IMR-90 (cell line): ENCODE measurements around the gene HIPK3. TPM values are rescaled to one million over a fixed set of nuclear protein-coding genes. Genes with fewer than 3 reads are reported as not detected.

ENCODE experiments used
- ATAC-seq: fragments of 200-7000 bp; cut with Tn5 transposase; 2 replicates; pipeline ENCODE4 v1.9.1; 2020; ENCODE audit warnings: low read depth, mild to moderate bottlenecking, moderate library complexity
- BruUV-seq: library from RNA; stranded (reverse); fragments of 400-500 nt; replicated peaks from 2 replicates; lab custom pipeline; 2021; lab: Mats Ljungman, UMichigan
- CTCF ChIA-PET: fragments of 300-600 bp; formaldehyde crosslinking; extraction: SDS; loops from one replicate; lab custom pipeline; 2021; ENCODE audit warnings: antibody characterized with exemption; lab: Yijun Ruan, JAX
- POLR2A ChIA-PET: fragments of 300-600 bp; sonication (Branson Sonifier 250); formaldehyde crosslinking; loops from one replicate; lab custom pipeline; 2022; ENCODE audit warnings: antibody characterized with exemption; ENCODE audit not compliant: unreplicated experiment; lab: Charles Lee
- DNase-seq: peaks from one replicate; pipeline ENCODE4 v3.0.0; 2013
- H2AFZ ChIP-seq: replicated peaks from 2 replicates; pipeline ENCODE3; 2013; ENCODE audit warnings: low read length, mild to moderate bottlenecking; ENCODE audit not compliant: poor library complexity
- H2AK5ac ChIP-seq: 2 replicates; pipeline ENCODE4 v1.6.1; 2013; ENCODE audit warnings: low read depth, low read length, inconsistent platforms
- H2AK9ac ChIP-seq: replicated peaks from 2 replicates; pipeline ENCODE3; 2013; ENCODE audit warnings: mild to moderate bottlenecking, low read depth, low read length, moderate library complexity; ENCODE audit not compliant: poor library complexity
- H2BK120ac ChIP-seq: 2 replicates; pipeline ENCODE4 v1.6.1; 2013; ENCODE audit warnings: low read depth, low read length, inconsistent platforms
- H2BK15ac ChIP-seq: 3 replicates; pipeline ENCODE4 v1.6.1; 2013; ENCODE audit warnings: low read depth, low read length, inconsistent platforms
- H2BK20ac ChIP-seq: 2 replicates; pipeline ENCODE4 v1.6.1; 2013; ENCODE audit warnings: low read depth, mild to moderate bottlenecking, inconsistent platforms, low read length, moderate library complexity
- H2BK5ac ChIP-seq: 2 replicates; pipeline ENCODE4 v1.6.1; 2013; ENCODE audit warnings: mild to moderate bottlenecking, low read depth, low read length, inconsistent platforms; ENCODE audit not compliant: poor library complexity, severe bottlenecking
- H3K14ac ChIP-seq: replicated peaks from 2 replicates; pipeline ENCODE4 v1.6.1; 2013; ENCODE audit warnings: low read depth, low read length, inconsistent platforms
- H3K18ac ChIP-seq: 2 replicates; pipeline ENCODE4 v1.6.1; 2013; ENCODE audit warnings: low read depth, low read length, control low read depth
- H3K23ac ChIP-seq: 2 replicates; pipeline ENCODE4 v1.6.1; 2013; ENCODE audit warnings: low read depth, low read length, inconsistent platforms
- H3K27ac ChIP-seq: 2 replicates; pipeline ENCODE4 v1.5.1; 2013; ENCODE audit warnings: mild to moderate bottlenecking, control low read depth, low read length; ENCODE audit not compliant: insufficient read depth
- H3K27me3 ChIP-seq: 2 replicates; pipeline ENCODE4 v1.6.1; 2013; ENCODE audit warnings: low read length; ENCODE audit not compliant: control insufficient read depth, insufficient read depth
- H3K36me3 ChIP-seq: 2 replicates; pipeline ENCODE4 v1.6.1; 2013; ENCODE audit warnings: low read length, mixed read lengths; ENCODE audit not compliant: control insufficient read depth, insufficient read depth
- H3K4ac ChIP-seq: 2 replicates; pipeline ENCODE4 v1.6.1; 2013; ENCODE audit warnings: low read depth, low read length, inconsistent platforms
- H3K4me1 ChIP-seq: 2 replicates; pipeline ENCODE4 v1.6.1; 2013; ENCODE audit warnings: low read length, mixed read lengths; ENCODE audit not compliant: control insufficient read depth, insufficient read depth
- H3K4me2 ChIP-seq: 2 replicates; pipeline ENCODE4 v1.6.1; 2013; ENCODE audit warnings: low read depth, mild to moderate bottlenecking, control low read depth, low read length, moderate library complexity
- H3K4me3 ChIP-seq: 2 replicates; pipeline ENCODE4 v1.5.1; 2013; ENCODE audit warnings: low read depth, mild to moderate bottlenecking, control low read depth, low read length, moderate library complexity; ENCODE audit not compliant: insufficient read depth
- H3K56ac ChIP-seq: 2 replicates; pipeline ENCODE4 v1.6.1; 2013; ENCODE audit warnings: low read length, inconsistent platforms; ENCODE audit not compliant: insufficient read depth; ENCODE audit errors: extremely low read depth
- H3K79me1 ChIP-seq, 2 experiments: 2 replicates each; pipeline ENCODE4 v1.6.1; 2013; ENCODE audit warnings: low read length in 2 of 2, inconsistent platforms in 1 of 2, low read depth in 1 of 2
- H3K9ac ChIP-seq: 2 replicates; pipeline ENCODE4 v1.6.1; 2013; ENCODE audit warnings: low read depth, low read length, control low read depth
- H3K9me1 ChIP-seq: 2 replicates; pipeline ENCODE4 v1.6.1; 2013; ENCODE audit warnings: low read length, inconsistent platforms; ENCODE audit not compliant: insufficient read depth
- H3K9me3 ChIP-seq: 2 replicates; pipeline ENCODE4 v1.6.1; 2013; ENCODE audit warnings: low read length; ENCODE audit not compliant: control insufficient read depth, insufficient read depth
- H4K20me1 ChIP-seq: 2 replicates; pipeline ENCODE4 v1.6.1; 2013; ENCODE audit warnings: low read length, inconsistent platforms; ENCODE audit not compliant: insufficient read depth
- H4K5ac ChIP-seq: 2 replicates; pipeline ENCODE4 v1.6.1; 2013; ENCODE audit warnings: mild to moderate bottlenecking, low read depth, low read length, control low read depth
- H4K8ac ChIP-seq, 2 experiments: 2 replicates each; pipeline ENCODE4 v1.6.1; 2013; ENCODE audit warnings: low read depth in 2 of 2, low read length in 2 of 2, control low read depth in 1 of 2, inconsistent platforms in 1 of 2
- H4K91ac ChIP-seq: 2 replicates; pipeline ENCODE4 v1.6.1; 2013; ENCODE audit warnings: low read depth, low read length, inconsistent platforms; ENCODE audit not compliant: insufficient read depth
- BHLHE40 ChIP-seq: fragments of 150-350 bp; IDR thresholded peaks from 2 replicates; pipeline ENCODE4 v1.6.1; 2016; ENCODE audit warnings: mild to moderate bottlenecking, low read depth, low read length
- CEBPB ChIP-seq: IDR thresholded peaks from 2 replicates; pipeline ENCODE4 v1.6.1; 2012; ENCODE audit warnings: low read depth, low read length, improper control_type of control experiment
- CHD1 ChIP-seq: IDR thresholded peaks from 2 replicates; pipeline ENCODE4 v1.6.1; 2012; ENCODE audit warnings: low read depth, low read length, improper control_type of control experiment
- FOS ChIP-seq: fragments of 150-350 bp; IDR thresholded peaks from 2 replicates; pipeline ENCODE4 v1.6.1; 2016; ENCODE audit warnings: low read depth, low read length
- MAFK ChIP-seq: IDR thresholded peaks from 2 replicates; pipeline ENCODE4 v1.6.1; 2012; ENCODE audit warnings: low read depth, low read length, improper control_type of control experiment
- MAZ ChIP-seq: IDR thresholded peaks from 2 replicates; pipeline ENCODE4 v1.6.1; 2012; ENCODE audit warnings: low read depth, mild to moderate bottlenecking, low read length, improper control_type of control experiment, moderate library complexity, borderline replicate concordance
- MXI1 ChIP-seq: IDR thresholded peaks from 2 replicates; pipeline ENCODE4 v1.6.1; 2012; ENCODE audit warnings: low read depth, mild to moderate bottlenecking, low read length, moderate library complexity, borderline replicate concordance
- NFE2L2 ChIP-seq: fragments of 150-350 bp; IDR thresholded peaks from 2 replicates; pipeline ENCODE4 v1.6.1; 2016; ENCODE audit warnings: low read depth, mild to moderate bottlenecking, low read length
- POLR2A ChIP-seq: IDR thresholded peaks from 2 replicates; pipeline ENCODE4 v1.6.1; 2012; ENCODE audit warnings: mild to moderate bottlenecking, low read depth, low read length
- RAD21 ChIP-seq: IDR thresholded peaks from 2 replicates; pipeline ENCODE4 v1.6.1; 2012; ENCODE audit warnings: low read length, improper control_type of control experiment
- RCOR1 ChIP-seq: IDR thresholded peaks from 2 replicates; pipeline ENCODE4 v1.6.1; 2012; ENCODE audit warnings: mild to moderate bottlenecking, low read length, improper control_type of control experiment; ENCODE audit not compliant: insufficient replicate concordance
- RFX5 ChIP-seq: IDR thresholded peaks from 2 replicates; pipeline ENCODE4 v1.8.0; 2012; ENCODE audit warnings: low read depth, mild to moderate bottlenecking, low read length, moderate library complexity
- SMC3 ChIP-seq: fragments of 150-350 bp; IDR thresholded peaks from 2 replicates; pipeline ENCODE4 v1.6.1; 2016; ENCODE audit warnings: low read depth, mild to moderate bottlenecking, antibody characterized with exemption, low read length, moderate library complexity
- WGBS, 2 experiments: methylation state at CpG; one replicate each; pipeline versions ENCODE4 v1.1.5 to v1.1.7; 2013; ENCODE audit warnings: missing lambda C conversion rate in 2 of 2; ENCODE audit not compliant: insufficient read length in 1 of 2; ENCODE audit errors: extremely low coverage in 2 of 2; 5-methylcytosine and 5-hydroxymethylcytosine counted together
- dilution Hi-C: fragments of 300-500 bp; cut with HindIII; formaldehyde crosslinking; loops from one replicate; pipeline ENCODE4 v1.14.3; 2018; ENCODE audit warnings: low sequenced_read_pairs; ENCODE audit not compliant: unreplicated experiment
- in situ Hi-C: fragments of 300-500 bp; cut with MboI; formaldehyde crosslinking; loops from 3 replicates; pipeline ENCODE4 v1.14.3; 2019; ENCODE audit warnings: low sequenced_read_pairs, inconsistent platforms, mixed read lengths
- intact Hi-C: fragments of 100-400 bp; cut with micrococcal nuclease; formaldehyde crosslinking; loops from 2 replicates; pipeline ENCODE4 v1.10.0; 2022
- polyA plus RNA-seq, 3 experiments: library from polyadenylated mRNA; depleted of rRNA; stranded (reverse); fragments of >200 nt; gene quantifications; 2 replicates each; pipeline ENCODE4 v1.2.3, GENCODE V29; 2012; ENCODE audit warnings: low replicate concordance in 1 of 3
- total RNA-seq: library from RNA; depleted of rRNA; stranded (reverse); fragments of >200 nt; gene quantifications from 2 replicates; pipeline ENCODE4 v1.2.3, GENCODE V29; 2012
- TF ChIP-seq, protein P1 (sequence below): fragments of 150-350 bp; IDR thresholded peaks from 2 replicates; pipeline ENCODE4 v1.6.1; 2016; ENCODE audit warnings: low read depth, mild to moderate bottlenecking, low read length, moderate library complexity, borderline replicate concordance
- TF ChIP-seq, protein P2 (sequence below): conservative IDR thresholded peaks from 2 replicates; pipeline ENCODE4 v1.5.1; 2012; ENCODE audit warnings: mild to moderate bottlenecking, low read depth, low read length, improper control_type of control experiment
- TF ChIP-seq, protein P3 (sequence below): fragments of 150-350 bp; IDR thresholded peaks from 2 replicates; pipeline ENCODE4 v1.6.1; 2017; ENCODE audit warnings: mild to moderate bottlenecking, antibody characterized with exemption, low read length, low read depth

Gene HIPK3
- total and polyA plus RNA-seq, 2 of the 4 experiments (the other 2 are of a cell fraction), result 8.3 to 103 TPM

- Histone ChIP-seq H3K4me3 (no peak overlapping the region), H3K27me3 (no peaks in the 10 kb centered on the region), H4K20me1 (peaks cover 92% of the 10 kb centered on the region), H2AFZ (no peak overlapping the region), H2BK120ac (no peak overlapping the region), H3K9me1 (peaks cover 18% of the 10 kb centered on the region), H3K4me1 (peaks cover 7% of the 10 kb centered on the region), H3K56ac (no peak overlapping the region), H3K4me2 (no peak overlapping the region), H3K9ac (no peak overlapping the region), H3K9me3 (no peaks in the 10 kb centered on the region), H3K14ac (no peak overlapping the region), H3K23ac (no peak overlapping the region), H2BK5ac (no peak overlapping the region), H4K91ac (no peak overlapping the region), H4K8ac (no peak overlapping the region), H2BK20ac (no peak overlapping the region), H2AK9ac (no peak overlapping the region), H4K5ac (no peak overlapping the region), H3K36me3 (no peaks in the 10 kb centered on the region), H2BK15ac (no peak overlapping the region), H3K79me1 (peaks cover 3 to 62% of the 10 kb centered on the region in 2 experiments; a peak in 2 of 4 replicates), H2AK5ac (no peak overlapping the region), H3K18ac (no peak overlapping the region), H3K27ac (no peak overlapping the region), H3K4ac (no peak overlapping the region)
- ChIA-PET POLR2A (no interaction called here), CTCF (no interaction called here)
- ATAC-seq, result no peak
- BruUV-seq, result no TSS peak
- in situ Hi-C loops, result no loop called here
- dilution Hi-C loops, result no loop called here
- DNase-seq, result no peak
- TF ChIP-seq FOS, result no peak
- no peak for TF ChIP-seq RCOR1
- no peak for TF ChIP-seq NFE2L2
- TF ChIP-seq MAFK, result no peak
- TF ChIP-seq CHD1, result no peak
- no peak for TF ChIP-seq POLR2A
- TF ChIP-seq BHLHE40, result no peak
- TF ChIP-seq, protein P1, sequence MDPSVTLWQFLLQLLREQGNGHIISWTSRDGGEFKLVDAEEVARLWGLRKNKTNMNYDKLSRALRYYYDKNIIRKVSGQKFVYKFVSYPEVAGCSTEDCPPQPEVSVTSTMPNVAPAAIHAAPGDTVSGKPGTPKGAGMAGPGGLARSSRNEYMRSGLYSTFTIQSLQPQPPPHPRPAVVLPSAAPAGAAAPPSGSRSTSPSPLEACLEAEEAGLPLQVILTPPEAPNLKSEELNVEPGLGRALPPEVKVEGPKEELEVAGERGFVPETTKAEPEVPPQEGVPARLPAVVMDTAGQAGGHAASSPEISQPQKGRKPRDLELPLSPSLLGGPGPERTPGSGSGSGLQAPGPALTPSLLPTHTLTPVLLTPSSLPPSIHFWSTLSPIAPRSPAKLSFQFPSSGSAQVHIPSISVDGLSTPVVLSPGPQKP, result no peak
- no peak for TF ChIP-seq CEBPB
- no peak for TF ChIP-seq MXI1
- TF ChIP-seq RAD21, result no peak
- TF ChIP-seq, protein P2, sequence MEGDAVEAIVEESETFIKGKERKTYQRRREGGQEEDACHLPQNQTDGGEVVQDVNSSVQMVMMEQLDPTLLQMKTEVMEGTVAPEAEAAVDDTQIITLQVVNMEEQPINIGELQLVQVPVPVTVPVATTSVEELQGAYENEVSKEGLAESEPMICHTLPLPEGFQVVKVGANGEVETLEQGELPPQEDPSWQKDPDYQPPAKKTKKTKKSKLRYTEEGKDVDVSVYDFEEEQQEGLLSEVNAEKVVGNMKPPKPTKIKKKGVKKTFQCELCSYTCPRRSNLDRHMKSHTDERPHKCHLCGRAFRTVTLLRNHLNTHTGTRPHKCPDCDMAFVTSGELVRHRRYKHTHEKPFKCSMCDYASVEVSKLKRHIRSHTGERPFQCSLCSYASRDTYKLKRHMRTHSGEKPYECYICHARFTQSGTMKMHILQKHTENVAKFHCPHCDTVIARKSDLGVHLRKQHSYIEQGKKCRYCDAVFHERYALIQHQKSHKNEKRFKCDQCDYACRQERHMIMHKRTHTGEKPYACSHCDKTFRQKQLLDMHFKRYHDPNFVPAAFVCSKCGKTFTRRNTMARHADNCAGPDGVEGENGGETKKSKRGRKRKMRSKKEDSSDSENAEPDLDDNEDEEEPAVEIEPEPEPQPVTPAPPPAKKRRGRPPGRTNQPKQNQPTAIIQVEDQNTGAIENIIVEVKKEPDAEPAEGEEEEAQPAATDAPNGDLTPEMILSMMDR, result no peak
- no peak for TF ChIP-seq MAZ
- no peak for TF ChIP-seq RFX5
- no peak for TF ChIP-seq SMC3
- TF ChIP-seq, protein P3, sequence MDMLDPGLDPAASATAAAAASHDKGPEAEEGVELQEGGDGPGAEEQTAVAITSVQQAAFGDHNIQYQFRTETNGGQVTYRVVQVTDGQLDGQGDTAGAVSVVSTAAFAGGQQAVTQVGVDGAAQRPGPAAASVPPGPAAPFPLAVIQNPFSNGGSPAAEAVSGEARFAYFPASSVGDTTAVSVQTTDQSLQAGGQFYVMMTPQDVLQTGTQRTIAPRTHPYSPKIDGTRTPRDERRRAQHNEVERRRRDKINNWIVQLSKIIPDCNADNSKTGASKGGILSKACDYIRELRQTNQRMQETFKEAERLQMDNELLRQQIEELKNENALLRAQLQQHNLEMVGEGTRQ, result no peak
- intact Hi-C loops, result no loop called here
- no CpG with 5 or more reads among the region's 3 CpGs for WGBS, 2 experiments
Measured at GRCh38 chr11:33271059-33271458, 13.9 kb downstream of the HIPK3 start.
